Sigmoid colon (tissue), 7 donors: Measurements from ENCODE around the gene CARD9. TPM values are rescaled to one million over a fixed set of nuclear protein-coding genes. Genes with fewer than 3 reads are reported as not detected.
A peak's percentile ranks its signal among the peaks of the same experiment; 100 is the strongest.

Source experiments
- DNase-seq: peaks from one replicate; pipeline ENCODE4 v3.0.0-alpha.2; 2019
- H3K27ac ChIP-seq, 4 donors: fragments of 200-600 bp; sonication (generic); one replicate each; pipeline ENCODE4 v1.5.1; 2016 to 2019; ENCODE audit warnings: mild to moderate bottlenecking in 1 of 4
- H3K27me3 ChIP-seq, 3 donors: fragments of 200-600 bp; sonication (generic); one replicate each; pipeline ENCODE4 v1.5.1; 2019; ENCODE audit warnings: mild to moderate bottlenecking in 1 of 3
- H3K36me3 ChIP-seq, 4 donors: fragments of 200-600 bp; sonication (generic); one replicate each; pipeline ENCODE4 v1.5.1; 2016 to 2019
- H3K4me1 ChIP-seq, 4 donors: fragments of 200-600 bp; sonication (generic); one replicate each; pipeline ENCODE4 v1.5.1; 2017 to 2019
- H3K4me3 ChIP-seq, 4 donors: fragments of 200-600 bp; sonication (generic); one replicate each; pipeline ENCODE4 v1.5.1; 2017 to 2019; ENCODE audit warnings: mild to moderate bottlenecking in 2 of 4, moderate library complexity in 1 of 4
- H3K9me3 ChIP-seq, 4 donors: fragments of 200-600 bp in 3 of 4; sonication (generic) in 3 of 4; one replicate each; pipeline versions ENCODE4 v1.5.1 to v1.6.1; 2013 to 2019
- CTCF ChIP-seq, 4 experiments: fragments of 450-650 bp in 3 of 4; fragments of 200-600 bp in 1 of 4; IDR thresholded peaks; one replicate each; pipeline ENCODE4 v1.5.1; 2016 to 2019; ENCODE audit warnings: antibody characterized with exemption in 4 of 4, mild to moderate bottlenecking in 3 of 4, moderate library complexity in 2 of 4
- EP300 ChIP-seq, 4 donors: sonication (generic); formaldehyde crosslinking; IDR thresholded peaks; one replicate each; pipeline ENCODE4 v1.6.1; 2017; ENCODE audit warnings: antibody characterized with exemption in 4 of 4
- POLR2A ChIP-seq, 2 donors: fragments of 450-650 bp; IDR thresholded peaks; one replicate each; pipeline ENCODE4 v1.6.1; 2016; ENCODE audit warnings: antibody characterized with exemption in 2 of 2, mild to moderate bottlenecking in 2 of 2, moderate library complexity in 2 of 2
- POLR2AphosphoS5 ChIP-seq, 4 donors: sonication (generic); formaldehyde crosslinking; IDR thresholded peaks; one replicate each; pipeline ENCODE4 v1.6.1; 2017; ENCODE audit warnings: antibody characterized with exemption in 4 of 4
- WGBS, 2 donors: extraction: QIAGEN DNeasy Blood & Tissue Kit; methylation state at CpG; one replicate each; pipeline ENCODE4 v1.1.7; 2013; 5-methylcytosine and 5-hydroxymethylcytosine counted together
- intact Hi-C: fragments of 100-400 bp; cut with DNase I; formaldehyde crosslinking; loops from one replicate; pipeline ENCODE4 v1.15.1; 2023
- polyA plus RNA-seq, 3 donors: library from polyadenylated mRNA; stranded (reverse); fragments of 200-250 nt; gene quantifications; one replicate each; pipeline ENCODE4 v1.2.3, GENCODE V29; 2013
- total RNA-seq, 4 donors: library from RNA; depleted of rRNA; stranded (reverse); fragments of >200 nt; gene quantifications; one replicate each; pipeline ENCODE4 v1.1.0, GENCODE V29; 2016
- donor health status: healthy with polysubstance abuse.
- donor health status: Bipolar disorder and iron deficiency.
- donor health status: healthy.

Gene CARD9
- total and polyA plus RNA-seq, 7 donors: 1.5 to 6.9 (median 2.3) TPM

- Histone ChIP-seq H3K4me3 (no peak overlapping the region), H3K36me3 (peaks cover 4 to 56% (median 29%) of the 10 kb centered on the region in 4 donors), H3K9me3 (no peaks in the 10 kb centered on the region), H3K27me3 (no peaks in the 10 kb centered on the region), H3K4me1 (peaks cover 0 to 29% (median 21%) of the 10 kb centered on the region in 4 donors), H3K27ac (no peak overlapping the region)
- TF ChIP-seq POLR2AphosphoS5 (IDR thresholded peaks at IDR 0.05) (no peak), CTCF (IDR thresholded peaks at IDR 0.05) (no peak), EP300 (IDR thresholded peaks at IDR 0.05) (no peak), POLR2A (IDR thresholded peaks at IDR 0.05) (no peak)
- intact Hi-C loops: no loop called here
- 86 to 88% methylated on average over 13 of the region's 13 CpGs for WGBS, 2 donors
- no peak for DNase-seq
These were observed 28.6 kb upstream of the CARD9 start for GRCh38 chr9:136402067-136402466.

GRCh38 chr9:136401173-136401922, 27.9 kb upstream of the CARD9 start:
- Histone ChIP-seq H3K4me3 (no peak overlapping the region), H3K27ac (no peak overlapping the region), H3K9me3 (no peaks in the 10 kb centered on the region), H3K27me3 (no peaks in the 10 kb centered on the region), H3K4me1 (peaks cover 0 to 29% (median 21%) of the 10 kb centered on the region in 4 donors), H3K36me3 (peaks cover 6 to 56% (median 26%) of the 10 kb centered on the region in 4 donors)
- TF ChIP-seq POLR2AphosphoS5 (IDR thresholded peaks at IDR 0.05) (no peak), CTCF (IDR thresholded peaks at IDR 0.05) (no peak)
- intact Hi-C loops: no loop called here
- no peak for DNase-seq
- 93 to 94% methylated on average over 18 of the region's 18 CpGs for WGBS, 2 donors

GRCh38 chr9:136400038-136400834, 26.8 kb upstream of the CARD9 start, which contains the start of gene SNAPC4:
SNAPC4 (minus strand) TSS chr9:136400170; CDS start chr9:136398428, 1,742 bp downstream.
- intact Hi-C loops: loop anchor here (1.0 kb wide), 2 partner anchors 37 to 61 kb away; partner anchors contain the start of gene DNLZ
- H3K36me3 ChIP-seq: peaks cover 6 to 56% (median 18%) of the 10 kb centered on the region in 4 donors
- no peaks in the 10 kb centered on the region for H3K9me3 ChIP-seq
- no peaks in the 10 kb centered on the region for H3K27me3 ChIP-seq
- peak within 1 kb of the TSS; percentile 44 to 76 (median 65) for H3K27ac ChIP-seq
- WGBS, 2 donors: 4 to 7% methylated on average over 71 of the region's 71 CpGs
- peaks cover 0 to 29% (median 21%) of the 10 kb centered on the region in 4 donors for H3K4me1 ChIP-seq
- TF ChIP-seq POLR2A (IDR thresholded peaks at IDR 0.05): peak; percentile 12 to 32
- TF ChIP-seq CTCF (IDR thresholded peaks at IDR 0.05): peak; percentile 49 to 95 (median 62)
- peak in 3 of 4 donors; percentile 31 to 71 (median 71) for TF ChIP-seq POLR2AphosphoS5 (IDR thresholded peaks at IDR 0.05)
- no peak for TF ChIP-seq EP300 (IDR thresholded peaks at IDR 0.05)
- DNase-seq: peak; percentile 91
- H3K4me3 ChIP-seq: peak within 1 kb of the TSS; percentile 70 to 99 (median 94)

- H3K4me1 ChIP-seq: peaks cover 0 to 29% (median 21%) of the 10 kb centered on the region in 4 donors
- H3K4me3 ChIP-seq: peak overlapping the region; percentile 70 to 99 (median 94)
- TF ChIP-seq CTCF (IDR thresholded peaks at IDR 0.05): no peak
- TF ChIP-seq POLR2AphosphoS5 (IDR thresholded peaks at IDR 0.05): no peak
- DNase-seq: no peak
- no peaks in the 10 kb centered on the region for H3K9me3 ChIP-seq
- H3K27me3 ChIP-seq: no peaks in the 10 kb centered on the region
- peaks cover 8 to 56% (median 18%) of the 10 kb centered on the region in 4 donors for H3K36me3 ChIP-seq
- intact Hi-C loops: loop anchor here (1.0 kb wide), 2 partner anchors 36 to 60 kb away; partner anchors contain the start of gene DNLZ
- peak overlapping the region; percentile 44 to 76 (median 65) for H3K27ac ChIP-seq
- WGBS, 2 donors: 1% methylated on average over 67 of the region's 67 CpGs
These were observed 25.9 kb upstream of the CARD9 start for GRCh38 chr9:136399176-136400037.
